Stomach (tissue), 4 donors: ENCODE data around the gene AUTS2.

Source experiments
- EP300 ChIP-seq: sonication (generic); formaldehyde crosslinking; IDR thresholded peaks from one replicate; pipeline ENCODE4 v1.6.1; 2017; ENCODE audit warnings: antibody characterized with exemption
- POLR2A ChIP-seq, 4 donors: fragments of 450-650 bp; IDR thresholded peaks; one replicate each; pipeline ENCODE4 v1.6.1; 2016; ENCODE audit warnings: antibody characterized with exemption in 4 of 4, control low read depth in 2 of 4, mild to moderate bottlenecking in 1 of 4, moderate library complexity in 1 of 4
- POLR2AphosphoS5 ChIP-seq, 3 donors: sonication (generic); formaldehyde crosslinking; IDR thresholded peaks; one replicate each; pipeline ENCODE4 v1.6.1; 2016; ENCODE audit warnings: antibody characterized with exemption in 3 of 3
- TF ChIP-seq, protein P1 (sequence below), 7 experiments: fragments of 450-650 bp in 4 of 7; fragments of 200-600 bp in 3 of 7; sonication (generic) in 3 of 7; IDR thresholded peaks; one replicate each; pipeline ENCODE4 v1.5.1; 2016 to 2019; ENCODE audit warnings: antibody characterized with exemption in 7 of 7, control low read depth in 2 of 7, mild to moderate bottlenecking in 1 of 7

DNA sequence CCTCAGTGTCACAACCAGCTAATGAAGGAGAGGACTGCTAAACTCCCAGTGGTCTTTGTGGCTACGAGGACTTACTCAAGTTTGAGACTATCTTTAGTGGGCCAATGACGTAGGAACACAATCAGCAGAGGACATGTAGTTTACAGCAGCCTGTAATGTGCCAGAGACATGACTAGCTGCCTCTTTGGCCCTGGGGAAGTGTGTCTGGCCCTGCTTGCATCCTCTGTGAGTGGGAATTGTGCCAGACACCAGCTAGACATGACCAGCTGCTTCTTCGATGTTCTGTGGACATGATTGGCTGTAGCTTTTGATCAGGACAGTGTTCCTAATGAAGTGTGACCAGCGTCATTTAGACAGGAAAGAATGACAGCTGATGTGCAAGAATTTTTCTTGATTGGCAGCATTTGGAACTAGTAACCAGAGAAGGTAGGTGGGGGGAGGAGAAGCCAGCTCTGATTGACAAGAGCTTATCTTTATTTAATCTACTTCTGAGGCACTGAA is 141.7 kb downstream of the AUTS2 start:
- TF ChIP-seq, protein P1, sequence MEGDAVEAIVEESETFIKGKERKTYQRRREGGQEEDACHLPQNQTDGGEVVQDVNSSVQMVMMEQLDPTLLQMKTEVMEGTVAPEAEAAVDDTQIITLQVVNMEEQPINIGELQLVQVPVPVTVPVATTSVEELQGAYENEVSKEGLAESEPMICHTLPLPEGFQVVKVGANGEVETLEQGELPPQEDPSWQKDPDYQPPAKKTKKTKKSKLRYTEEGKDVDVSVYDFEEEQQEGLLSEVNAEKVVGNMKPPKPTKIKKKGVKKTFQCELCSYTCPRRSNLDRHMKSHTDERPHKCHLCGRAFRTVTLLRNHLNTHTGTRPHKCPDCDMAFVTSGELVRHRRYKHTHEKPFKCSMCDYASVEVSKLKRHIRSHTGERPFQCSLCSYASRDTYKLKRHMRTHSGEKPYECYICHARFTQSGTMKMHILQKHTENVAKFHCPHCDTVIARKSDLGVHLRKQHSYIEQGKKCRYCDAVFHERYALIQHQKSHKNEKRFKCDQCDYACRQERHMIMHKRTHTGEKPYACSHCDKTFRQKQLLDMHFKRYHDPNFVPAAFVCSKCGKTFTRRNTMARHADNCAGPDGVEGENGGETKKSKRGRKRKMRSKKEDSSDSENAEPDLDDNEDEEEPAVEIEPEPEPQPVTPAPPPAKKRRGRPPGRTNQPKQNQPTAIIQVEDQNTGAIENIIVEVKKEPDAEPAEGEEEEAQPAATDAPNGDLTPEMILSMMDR (IDR thresholded peaks at IDR 0.05): no peak
- no peak for TF ChIP-seq POLR2A (IDR thresholded peaks at IDR 0.05)
- TF ChIP-seq POLR2AphosphoS5 (IDR thresholded peaks at IDR 0.05): no peak
- no peak for TF ChIP-seq EP300
